NCI-H526 treated with DMSO at 0.1 percent for 48 hours (cell line): ENCODE results near the gene MATN1.

Source experiments
- DNase-seq: peaks from one replicate; lab custom pipeline; 2025; lab: John Stamatoyannopoulos, UW

Gene MATN1

DNA sequence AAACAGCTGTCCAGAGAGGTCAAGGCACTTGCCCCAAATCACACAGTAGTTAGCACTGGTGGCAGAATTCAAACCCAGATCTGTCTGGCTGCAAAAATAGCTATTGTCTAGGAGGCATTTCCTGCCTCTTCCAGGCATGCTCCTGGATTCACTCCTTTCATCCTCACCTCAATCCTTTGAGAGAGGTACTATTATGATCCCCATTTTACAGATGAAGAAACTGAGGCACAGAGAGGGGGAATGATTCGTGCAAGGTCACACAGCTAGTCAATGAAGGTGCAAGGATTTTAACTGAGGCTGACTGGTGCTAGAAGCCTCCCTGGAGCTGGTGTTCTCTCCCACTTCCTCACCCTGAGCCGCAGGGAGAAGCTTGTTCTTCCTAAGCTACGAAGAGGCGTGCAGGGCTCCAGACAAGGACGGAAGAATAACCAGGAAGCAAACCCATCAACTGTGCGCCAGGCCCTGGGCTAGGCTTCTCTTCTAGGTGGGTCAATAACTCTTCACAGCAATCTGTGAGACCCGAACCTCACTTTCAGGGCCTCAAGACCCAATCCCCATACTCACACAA lies 34.8 kb upstream of the MATN1 start:
- no peak for DNase-seq

DNA sequence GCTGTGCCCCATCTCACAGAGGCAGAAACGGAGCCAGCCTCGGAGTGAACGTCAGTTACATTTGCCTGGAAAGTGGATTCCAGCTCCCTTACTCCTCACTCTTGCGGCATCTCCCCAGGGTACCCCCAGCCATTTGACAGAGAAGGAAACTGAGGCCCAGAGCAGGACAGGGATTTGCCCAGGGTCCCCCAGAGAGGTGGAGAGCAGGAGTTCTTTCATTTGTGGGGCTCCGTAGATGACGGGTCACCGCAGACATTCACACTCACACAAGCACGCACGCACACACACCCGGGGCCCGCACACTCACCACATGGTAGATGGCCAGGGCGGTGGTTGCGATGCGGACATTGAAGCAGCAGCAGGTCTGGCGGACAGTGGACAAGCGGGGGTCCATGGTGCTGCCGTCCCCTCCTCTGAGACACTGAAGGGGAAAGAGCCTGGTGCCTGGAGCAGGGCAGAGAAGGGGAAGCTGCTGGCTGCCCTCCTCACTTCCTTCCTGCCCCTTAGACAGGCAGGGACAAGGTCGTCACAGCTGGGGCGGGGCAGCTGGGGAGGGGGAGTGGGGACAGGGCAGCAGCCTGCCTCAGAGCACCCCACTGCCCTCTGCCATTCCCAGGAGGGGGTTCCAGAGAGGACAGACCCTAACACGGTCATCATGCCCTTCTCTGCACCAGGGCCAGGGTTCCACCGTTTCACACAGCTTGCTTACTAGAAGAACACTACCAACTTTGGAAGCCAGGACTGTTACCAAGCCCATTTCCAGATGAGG lies 34.2 kb upstream of the MATN1 start, which contains the start of gene LAPTM5:
TSS of gene LAPTM5 (minus strand) at position 423 of the 769 bp plus-strand sequence. CDS start at position 394, 29 bp downstream.
- no peak for DNase-seq

DNA sequence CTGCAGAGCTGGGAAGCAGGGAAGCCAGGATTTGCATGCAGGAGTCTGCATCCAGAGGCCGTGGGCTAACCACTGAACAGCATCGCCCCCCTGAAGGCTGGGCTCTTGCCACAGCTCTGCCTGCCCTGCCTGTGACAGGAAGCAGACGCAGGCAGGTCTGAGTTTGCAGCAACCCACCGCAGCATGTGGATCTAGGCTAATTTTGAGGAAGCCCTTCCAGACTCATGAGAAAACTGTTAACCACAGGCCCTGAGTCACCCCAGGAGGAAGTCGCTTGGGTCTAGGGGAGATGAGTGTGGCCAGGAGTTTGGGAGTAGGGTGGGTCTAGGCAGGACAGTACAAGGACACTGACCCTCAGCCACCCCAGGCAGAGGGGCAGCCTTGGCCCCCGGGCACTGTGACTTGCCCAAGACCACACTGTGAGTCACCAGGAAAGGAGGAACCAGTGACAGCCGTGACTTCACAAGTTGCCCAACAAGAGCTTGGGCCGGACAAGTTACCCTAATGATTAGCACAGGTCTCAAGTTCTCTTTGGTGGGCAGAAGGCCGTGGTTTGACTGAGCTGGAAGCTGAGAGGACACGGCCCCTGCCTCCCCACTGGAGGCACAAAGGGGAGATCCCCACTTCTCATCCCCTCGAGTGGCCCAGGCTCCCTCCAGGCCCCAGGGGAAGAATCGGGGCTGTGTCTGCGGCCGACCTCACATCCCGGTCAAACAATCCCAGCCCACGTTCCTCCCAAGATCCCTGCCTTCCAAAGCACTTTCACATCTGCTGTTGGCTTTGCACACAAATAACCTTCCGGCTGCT lies 33.4 kb upstream of the MATN1 start:
- no peak for DNase-seq

DNA sequence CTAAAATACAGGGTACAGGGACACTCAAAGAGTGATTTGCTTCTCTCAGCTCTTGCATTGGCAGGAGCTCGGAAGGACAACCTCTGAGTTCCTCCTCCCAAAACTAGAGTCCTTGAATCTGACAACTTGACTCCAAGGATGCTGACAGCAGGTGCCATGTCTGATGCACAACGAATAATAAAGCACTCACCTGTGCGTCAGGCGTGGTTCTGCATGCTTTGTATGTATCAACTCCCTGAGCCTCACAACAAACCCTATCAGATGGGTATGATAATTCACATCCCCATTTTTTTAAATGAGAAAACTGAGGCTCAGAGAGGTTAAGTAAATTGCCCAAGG lies 32.8 kb upstream of the MATN1 start:
- DNase-seq = no peak

- no peak for DNase-seq
These were observed 32.4 kb upstream of the MATN1 start for GRCh38 chr1:30755746-30756145.

DNA sequence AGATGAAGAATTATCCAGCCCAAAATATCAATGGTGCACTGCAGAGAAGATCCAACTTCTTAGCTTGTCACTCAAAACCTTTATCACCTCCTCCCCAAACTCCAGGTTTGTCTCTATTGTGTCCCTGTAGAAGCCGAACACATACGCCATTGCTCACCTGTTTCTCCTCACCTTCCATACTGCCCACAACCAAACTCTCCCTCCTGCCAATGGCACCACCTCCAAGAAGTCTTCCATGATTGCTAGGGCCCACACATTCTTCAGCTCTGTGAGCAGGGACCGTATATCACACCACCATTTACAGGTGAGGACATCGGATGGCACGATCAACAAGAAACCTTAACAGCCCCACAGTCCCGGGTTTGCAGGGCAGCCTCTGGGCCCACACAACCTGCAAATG lies 31.9 kb upstream of the MATN1 start:
- DNase-seq = no peak

DNA sequence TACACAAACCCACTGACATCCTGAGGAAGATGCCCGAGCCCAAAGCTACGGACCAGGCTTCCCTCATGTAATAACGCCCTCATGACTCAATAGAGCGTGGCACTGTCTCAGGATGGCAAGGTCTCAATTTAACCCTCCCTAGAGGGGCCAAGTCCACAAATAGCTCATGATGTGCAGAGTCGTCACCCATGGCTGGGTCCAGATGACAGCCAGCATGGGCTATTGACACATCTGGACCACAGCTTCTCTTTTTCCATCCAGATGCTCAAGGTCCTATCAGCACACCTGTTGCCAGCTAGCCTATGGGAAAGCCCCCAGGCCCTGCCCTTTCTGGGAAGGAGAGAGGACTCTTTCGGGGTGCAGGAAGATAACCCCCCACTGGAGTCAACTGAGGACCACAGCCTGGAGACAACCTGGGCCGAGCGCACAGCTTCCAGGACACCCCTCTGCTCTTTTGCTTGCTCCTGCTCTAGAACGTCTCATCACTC lies 31.3 kb upstream of the MATN1 start:
- DNase-seq = no peak

GRCh38 chr1:30753660-30754123 lies 30.3 kb upstream of the MATN1 start:
- no peak for DNase-seq

DNA sequence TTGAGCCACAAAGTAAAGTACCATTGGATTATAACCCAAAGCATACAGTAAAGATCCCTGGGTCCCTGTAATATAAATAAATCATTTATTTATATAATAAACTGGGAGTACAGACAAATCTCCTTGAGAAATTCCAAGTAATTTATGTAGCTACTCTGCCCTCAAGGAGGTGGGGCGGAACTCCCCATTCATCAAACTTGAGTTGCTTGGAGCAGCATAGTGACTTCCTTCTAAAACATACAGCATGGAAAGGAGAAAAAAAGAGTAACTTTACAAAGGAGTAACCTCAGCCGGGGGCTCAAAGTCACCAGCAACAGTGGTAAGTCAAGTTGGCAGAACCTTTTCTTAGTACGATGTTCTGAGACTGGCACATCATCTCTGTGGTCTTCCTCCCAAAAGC lies 29.7 kb upstream of the MATN1 start:
- DNase-seq = no peak

GRCh38 chr1:30752651-30752908 lies 29.2 kb upstream of the MATN1 start:
- DNase-seq = no peak

DNA sequence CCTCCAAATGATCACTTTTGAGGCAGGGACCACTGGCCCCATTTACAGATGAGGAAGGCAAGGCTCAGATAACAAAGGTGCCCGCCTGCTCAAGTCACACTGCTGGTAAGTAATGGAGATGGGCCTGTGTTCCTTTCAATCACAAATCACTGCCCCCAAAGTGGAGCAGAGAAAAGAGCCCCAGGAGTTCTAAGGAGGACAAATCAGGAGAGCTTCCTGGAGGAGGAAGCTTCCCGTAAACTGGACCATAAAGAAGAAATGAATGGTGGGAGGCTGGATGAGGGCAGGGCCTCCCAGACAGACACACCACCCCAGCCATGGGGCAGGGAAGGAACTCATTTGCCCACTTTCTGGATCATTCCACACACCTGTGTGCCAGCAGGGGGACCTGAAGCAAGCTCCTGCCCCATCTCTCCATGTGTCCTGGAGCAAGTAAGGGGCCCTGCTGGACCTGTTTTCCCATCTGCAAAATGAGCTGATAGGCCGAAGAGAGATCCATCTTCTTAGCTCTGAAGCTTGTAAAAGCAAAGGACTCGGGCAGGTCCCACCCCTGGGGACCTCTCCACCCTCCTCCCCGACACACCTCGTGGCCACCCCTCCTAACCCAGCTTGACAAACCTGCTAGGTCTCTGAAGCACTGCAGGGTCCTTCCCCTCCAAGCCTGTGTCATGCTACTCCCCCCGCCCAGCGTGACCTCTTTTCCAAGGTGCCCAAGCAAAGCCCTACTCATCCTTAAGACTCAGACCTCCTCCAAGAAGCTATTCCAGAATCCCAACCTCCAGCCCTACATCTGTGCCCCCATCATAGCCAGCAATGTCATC lies 28.7 kb upstream of the MATN1 start:
- DNase-seq = no peak

DNA sequence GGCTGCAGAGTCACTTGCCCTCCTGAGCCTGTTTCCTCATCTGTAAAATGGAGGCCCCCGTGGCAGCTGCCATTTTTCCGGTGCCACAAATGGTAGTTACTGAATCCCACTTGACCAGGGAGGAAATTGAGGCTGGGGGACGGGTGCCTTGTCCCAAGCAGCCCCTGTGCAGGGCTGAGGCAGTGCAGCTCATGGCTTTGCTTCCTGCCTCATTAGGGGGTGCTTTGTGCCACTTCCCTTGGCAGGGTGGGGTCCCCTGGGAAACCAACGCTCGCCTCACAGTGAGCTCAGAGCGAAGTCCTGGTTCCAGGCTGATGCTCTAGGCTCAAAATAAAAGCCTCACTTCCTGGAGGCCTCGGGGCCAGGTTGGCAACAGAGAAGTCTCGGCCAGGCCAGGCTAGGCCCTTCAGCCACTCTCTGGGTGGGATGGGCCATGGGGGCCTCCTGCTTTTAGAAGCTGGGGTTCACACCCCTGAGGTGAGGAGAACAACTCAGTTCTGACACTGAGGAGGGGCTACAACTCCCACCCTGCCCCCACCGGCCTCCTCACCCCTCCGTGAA lies 27.4 kb upstream of the MATN1 start:
- no peak for DNase-seq

GRCh38 chr1:30749691-30750583 lies 26.6 kb upstream of the MATN1 start:
- DNase-seq = no peak

GRCh38 chr1:30748699-30749401 lies 25.5 kb upstream of the MATN1 start:
- no peak for DNase-seq

- DNase-seq = peak; percentile 90
These were observed 24.8 kb upstream of the MATN1 start for GRCh38 chr1:30748098-30748698.

DNA sequence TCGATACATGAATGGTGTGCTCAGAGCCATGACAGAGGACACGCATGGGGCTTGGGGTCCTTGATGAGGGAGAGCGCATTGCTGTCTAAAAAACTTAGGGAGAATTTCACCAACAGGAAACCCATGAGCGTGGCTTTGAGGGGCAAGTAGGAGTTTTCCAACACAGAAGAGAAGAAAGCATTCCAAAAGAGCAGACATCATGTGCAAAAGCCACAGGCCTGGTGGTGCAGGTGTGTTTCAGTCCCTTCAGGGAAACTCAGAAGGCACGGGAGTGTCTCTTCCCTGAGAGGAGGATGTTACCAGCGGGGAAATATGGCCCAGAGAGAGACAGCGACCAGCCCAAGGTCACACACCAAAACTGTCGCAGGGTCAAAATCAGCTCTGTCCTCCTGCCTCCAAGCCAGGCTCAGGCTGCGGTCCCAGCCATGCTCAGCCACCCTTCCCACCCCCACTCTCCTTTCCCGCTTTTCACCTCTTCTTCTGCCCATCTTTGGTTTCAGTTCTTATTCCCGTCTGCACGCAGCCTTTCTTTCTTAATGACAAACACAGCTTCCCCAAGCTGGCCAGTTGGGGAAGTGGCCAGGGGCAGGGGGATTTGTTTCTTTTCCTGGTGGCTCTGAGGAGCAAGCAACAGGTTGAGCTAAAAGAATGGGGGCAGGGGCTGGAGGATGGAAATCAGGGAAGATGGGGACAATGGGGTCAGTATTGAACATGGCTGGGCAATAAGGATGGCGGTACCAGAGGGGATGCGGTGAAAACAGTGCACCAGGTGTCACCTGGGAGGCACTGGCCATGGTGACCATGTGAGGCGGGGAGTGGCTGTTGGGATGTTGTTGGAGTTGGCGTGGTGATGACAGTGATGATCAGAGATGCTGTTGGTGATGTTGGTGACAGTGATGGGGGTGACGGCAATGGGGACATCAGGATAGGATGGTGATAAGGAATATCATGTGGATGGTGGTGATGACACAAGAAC lies 23.9 kb upstream of the MATN1 start:
- no peak for DNase-seq

DNA sequence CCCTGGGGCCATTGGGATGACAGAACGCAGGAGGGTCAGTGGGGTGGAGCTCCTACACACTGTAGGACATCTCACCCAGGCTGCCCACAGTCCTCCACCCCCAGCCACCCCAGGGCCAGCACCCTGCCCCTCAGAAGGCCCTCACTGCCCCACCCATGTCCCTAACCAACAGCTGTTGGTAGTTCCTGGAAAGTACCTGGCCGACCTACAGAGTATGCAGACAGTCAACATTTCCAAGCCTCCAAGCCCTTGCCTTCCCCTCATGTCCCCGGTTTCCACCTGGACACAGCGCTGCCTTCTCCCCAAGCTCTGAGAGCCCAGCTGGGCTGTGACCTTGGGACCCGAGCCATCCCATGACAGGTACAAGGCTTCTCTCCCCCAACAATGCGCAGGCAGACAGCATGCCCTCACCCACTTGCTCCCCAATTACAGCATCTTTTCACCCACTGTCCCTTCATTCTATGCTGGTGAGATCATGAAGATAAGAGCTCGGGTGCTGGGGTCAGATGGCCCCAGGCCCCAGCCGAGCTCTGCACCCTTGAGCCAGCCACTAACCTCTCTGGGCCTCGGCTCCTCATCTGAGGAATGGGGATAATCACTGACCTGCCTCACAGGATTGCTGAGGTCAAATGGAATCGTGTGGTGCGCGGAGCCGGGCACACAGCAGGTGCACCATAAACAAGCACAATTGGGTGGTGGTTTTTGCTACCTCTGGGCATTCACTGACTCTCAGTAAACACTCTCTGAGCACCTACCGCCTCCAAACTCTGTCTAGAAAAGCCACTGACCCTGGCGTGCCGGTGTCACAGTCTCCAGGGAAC lies 23.0 kb upstream of the MATN1 start:
- DNase-seq = no peak

DNA sequence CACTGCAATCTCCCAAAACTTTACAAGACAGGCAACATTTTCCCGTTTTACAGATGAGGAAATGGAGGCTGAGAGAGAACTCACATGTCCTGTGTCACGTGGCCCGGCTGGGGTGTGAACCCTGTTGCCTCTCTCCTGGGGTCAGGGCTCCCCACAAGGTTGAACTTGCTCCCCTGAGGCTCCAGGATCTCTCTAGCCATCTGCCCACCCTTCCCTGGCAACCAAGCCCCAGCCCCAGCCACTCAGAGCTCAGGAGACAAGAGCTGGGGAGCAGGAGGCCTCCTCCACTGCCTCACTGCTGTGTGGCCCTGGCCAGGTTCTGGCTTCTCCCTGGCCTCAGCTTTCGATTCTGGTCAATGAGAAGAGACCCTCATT lies 22.4 kb upstream of the MATN1 start:
- DNase-seq = no peak
